Stimulated activated CD4-positive, alpha-beta T cell treated with anti-CD3 and anti-CD28 coated beads, Interleukin-4, amount 100 ng/mL, for 1 hour (primary cell): ENCODE results near the gene FXYD7.
"Not testable (repeated sequence)": the region's sequence is repeated elsewhere in the genome, so short reads cannot be mapped to it uniquely, and the experiment has no call there.

Source experiments
- DNase-seq: peaks from one replicate; pipeline ENCODE4 v3.0.0-alpha.2; 2020

The FXYD7 gene

GRCh38 chr19:35167251-35168119, 24.4 kb downstream of the FXYD7 start:
- DNase-seq, result no peak

GRCh38 chr19:35168196-35168595, 25.1 kb downstream of the FXYD7 start:
- no peak for DNase-seq

GRCh38 chr19:35169221-35169995, 26.4 kb downstream of the FXYD7 start:
- no peak for DNase-seq

- DNase-seq, result no peak
Observed at GRCh38 chr19:35170359-35171061, 27.5 kb downstream of the FXYD7 start.

- no peak for DNase-seq
Observed at GRCh38 chr19:35171730-35172129, 28.7 kb downstream of the FXYD7 start.

GRCh38 chr19:35174226-35174625, 31.2 kb downstream of the FXYD7 start:
- no peak for DNase-seq

- DNase-seq, result no peak
Observed at GRCh38 chr19:35176181-35176570, 33.1 kb downstream of the FXYD7 start.

GRCh38 chr19:35177377-35178274, 34.6 kb downstream of the FXYD7 start:
- DNase-seq, result no peak

- DNase-seq, result no peak
Observed at GRCh38 chr19:35178701-35179100, 35.6 kb downstream of the FXYD7 start.

GRCh38 chr19:35179830-35180229, 36.8 kb downstream of the FXYD7 start:
- no peak for DNase-seq

GRCh38 chr19:35181387-35181786, 38.3 kb downstream of the FXYD7 start:
- no peak for DNase-seq

GRCh38 chr19:35184267-35184666, 41.2 kb downstream of the FXYD7 start:
- no peak for DNase-seq

GRCh38 chr19:35184884-35185283, 41.8 kb downstream of the FXYD7 start:
- DNase-seq, result no peak

GRCh38 chr19:35194012-35194984, 51.2 kb downstream of the FXYD7 start:
- no peak for DNase-seq

- DNase-seq, result no peak
Observed at GRCh38 chr19:35195830-35196229, 52.8 kb downstream of the FXYD7 start.

- not testable (repeated sequence) for DNase-seq
Observed at GRCh38 chr19:35196861-35197260, 53.8 kb downstream of the FXYD7 start.

GRCh38 chr19:35199481-35199880, 56.4 kb downstream of the FXYD7 start:
- DNase-seq, result no peak

GRCh38 chr19:35202722-35203688, 60.0 kb downstream of the FXYD7 start:
- no peak for DNase-seq
